GM19324 (cell line): ENCODE results near the gene OXLD1.
"Not testable (repeated sequence)": the region's sequence is repeated elsewhere in the genome, so short reads cannot be mapped to it uniquely, and the experiment has no call there.

ENCODE experiments used
- ATAC-seq: cut with Tn5 transposase; IDR thresholded peaks from one replicate; pipeline ENCODE4 v1.9.1; 2021; ENCODE audit warnings: mild to moderate bottlenecking, moderate library complexity; ENCODE audit not compliant: unreplicated experiment, low FRiP score

Gene OXLD1

GRCh38 chr17:81621494-81622130 lies 44.8 kb downstream of the OXLD1 start:
- no peak for ATAC-seq

GRCh38 chr17:81618307-81618706 lies 48.1 kb downstream of the OXLD1 start:
- not testable (repeated sequence) for ATAC-seq

DNA sequence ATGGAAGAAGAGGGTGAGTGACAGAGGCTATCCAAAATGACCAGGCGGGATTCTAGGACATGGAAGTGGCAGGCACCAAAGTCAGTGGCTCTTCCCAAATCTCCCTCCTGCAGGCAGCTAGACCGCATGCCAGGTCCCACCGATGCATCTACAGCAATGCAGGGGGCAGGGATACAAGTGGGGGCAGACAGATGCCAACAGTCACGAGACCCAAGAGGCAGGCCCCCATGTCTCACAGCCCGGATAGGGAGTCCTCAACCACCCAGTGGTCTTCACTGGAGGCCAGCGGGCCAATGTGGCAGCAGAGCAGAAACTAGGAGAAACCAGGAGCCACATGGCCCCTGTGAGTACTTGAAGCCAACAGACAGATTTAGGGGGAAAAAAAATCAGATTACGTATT lies 49.5 kb downstream of the OXLD1 start:
- no peak for ATAC-seq

DNA sequence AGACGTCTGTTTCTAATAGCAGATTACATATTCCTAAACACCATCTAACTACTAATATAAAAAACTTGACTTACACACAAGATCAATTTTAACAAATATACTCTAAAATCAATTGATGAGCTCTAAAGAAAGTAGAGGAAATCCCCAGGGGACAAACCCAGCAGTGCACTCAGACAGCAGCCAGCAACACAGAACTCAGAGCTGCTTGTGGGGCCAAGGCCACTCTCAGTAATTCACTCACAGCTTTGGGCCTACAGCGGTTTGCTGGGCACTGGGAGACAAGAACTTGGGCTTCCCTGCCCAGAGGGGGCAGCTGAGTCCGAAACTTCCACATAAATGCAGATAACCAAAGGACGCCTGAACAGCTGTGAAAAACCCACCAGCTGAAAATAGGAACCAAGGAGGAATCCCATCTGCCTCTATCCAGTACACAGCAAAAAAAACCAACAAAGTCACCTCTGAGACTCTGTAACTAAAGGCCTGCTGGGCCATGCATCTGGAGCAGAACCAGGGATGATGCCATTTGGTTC lies 50.9 kb downstream of the OXLD1 start:
- ATAC-seq: no peak
